ENCODE measurements around the gene LAMA1.

DNA sequence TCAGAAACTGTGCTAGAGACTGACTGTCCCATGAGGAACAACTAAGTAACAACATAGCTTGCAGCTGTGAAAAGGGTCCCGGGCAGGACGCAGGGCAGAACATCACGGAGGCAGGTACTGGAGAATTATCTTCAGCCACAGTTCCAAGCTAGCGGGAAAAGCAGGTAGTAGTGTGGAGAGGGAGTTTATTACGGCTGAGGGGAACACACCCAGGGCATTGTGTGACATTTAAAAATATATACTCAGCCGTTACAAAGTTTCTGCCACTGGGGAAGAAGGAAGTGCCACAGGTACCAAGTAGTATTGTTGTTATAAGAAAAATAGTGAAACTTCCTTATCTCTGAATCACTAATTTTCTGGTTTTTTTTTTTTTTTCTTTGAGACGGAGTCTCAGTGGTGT, 179.6 kb downstream of the LAMA1 start:
- TF ChIP-seq, protein P1, sequence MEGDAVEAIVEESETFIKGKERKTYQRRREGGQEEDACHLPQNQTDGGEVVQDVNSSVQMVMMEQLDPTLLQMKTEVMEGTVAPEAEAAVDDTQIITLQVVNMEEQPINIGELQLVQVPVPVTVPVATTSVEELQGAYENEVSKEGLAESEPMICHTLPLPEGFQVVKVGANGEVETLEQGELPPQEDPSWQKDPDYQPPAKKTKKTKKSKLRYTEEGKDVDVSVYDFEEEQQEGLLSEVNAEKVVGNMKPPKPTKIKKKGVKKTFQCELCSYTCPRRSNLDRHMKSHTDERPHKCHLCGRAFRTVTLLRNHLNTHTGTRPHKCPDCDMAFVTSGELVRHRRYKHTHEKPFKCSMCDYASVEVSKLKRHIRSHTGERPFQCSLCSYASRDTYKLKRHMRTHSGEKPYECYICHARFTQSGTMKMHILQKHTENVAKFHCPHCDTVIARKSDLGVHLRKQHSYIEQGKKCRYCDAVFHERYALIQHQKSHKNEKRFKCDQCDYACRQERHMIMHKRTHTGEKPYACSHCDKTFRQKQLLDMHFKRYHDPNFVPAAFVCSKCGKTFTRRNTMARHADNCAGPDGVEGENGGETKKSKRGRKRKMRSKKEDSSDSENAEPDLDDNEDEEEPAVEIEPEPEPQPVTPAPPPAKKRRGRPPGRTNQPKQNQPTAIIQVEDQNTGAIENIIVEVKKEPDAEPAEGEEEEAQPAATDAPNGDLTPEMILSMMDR (IDR thresholded peaks at IDR 0.05), result no peak
- TF ChIP-seq POLR2A (IDR thresholded peaks at IDR 0.05), result no peak
